ENCODE data around the gene MT1G.

Gene MT1G

GRCh38 chr16:56634715-56635440 lies 33.0 kb downstream of the MT1G start:
- peak overlapping the region; percentile 19; the same call in 1 of the 2 replicates for H3K4me3 ChIP-seq (replicated peaks; ENCODE audit: low read depth, low read length)
- no peak for TF ChIP-seq CTCF (IDR thresholded peaks at IDR 0.05; ENCODE audit: low read depth, low read length, missing control alignments)
- no peak for DNase-seq (ENCODE audit: extremely low read depth, low read depth)

DNA sequence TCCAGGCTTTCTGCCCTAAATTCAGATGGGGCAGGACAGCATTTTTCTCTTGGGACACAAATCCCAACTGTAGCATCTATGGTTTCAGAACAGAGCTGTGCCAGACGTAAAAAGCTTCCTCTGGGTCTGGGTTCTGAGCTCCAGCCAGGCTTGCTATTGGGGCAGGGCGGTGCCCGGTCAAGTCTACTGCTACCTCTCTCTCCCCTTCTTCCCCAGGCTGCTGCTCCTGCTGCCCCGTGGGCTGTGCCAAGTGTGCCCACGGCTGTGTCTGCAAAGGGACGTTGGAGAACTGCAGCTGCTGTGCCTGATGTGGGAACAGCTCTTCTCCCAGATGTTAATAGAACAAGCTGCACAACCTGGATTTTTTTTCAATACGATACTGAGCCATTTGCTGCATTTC lies 34.3 kb downstream of the MT1G start:
- no peak overlapping the region for H3K4me3 ChIP-seq (replicated peaks; ENCODE audit: low read depth, low read length)
- no peak for DNase-seq (ENCODE audit: extremely low read depth, low read depth)
- no peak for TF ChIP-seq CTCF (IDR thresholded peaks at IDR 0.05; ENCODE audit: low read depth, low read length, missing control alignments)

DNA sequence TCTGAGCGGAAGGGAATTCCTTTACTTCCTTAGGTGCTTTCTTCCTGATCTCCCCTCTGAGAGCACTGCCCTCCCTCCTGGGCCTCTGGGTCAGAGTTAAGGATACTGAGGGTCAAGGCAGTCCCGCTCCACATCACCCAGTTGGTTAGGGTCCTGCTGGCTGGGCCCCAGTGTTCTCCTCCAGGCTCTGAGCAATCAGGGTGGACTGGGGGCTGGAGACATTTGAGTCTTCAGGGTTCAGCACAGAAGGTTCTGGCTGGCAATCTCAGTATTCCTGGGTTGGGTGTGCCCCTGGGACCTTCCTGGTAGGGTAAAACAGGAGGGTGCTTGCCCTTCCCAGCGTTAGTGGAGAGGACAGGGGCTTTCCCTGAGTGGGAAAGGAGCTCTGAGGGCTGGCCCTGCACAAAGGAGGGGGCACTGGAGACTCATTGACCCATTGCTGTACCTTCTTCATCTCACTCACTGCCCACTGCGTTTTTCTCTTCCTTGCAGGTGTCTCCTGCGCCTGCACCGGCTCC lies 35.0 kb downstream of the MT1G start:
- peak overlapping the region; percentile 33 for H3K4me3 ChIP-seq (replicated peaks; ENCODE audit: low read depth, low read length)
- no peak for DNase-seq (ENCODE audit: extremely low read depth, low read depth)
- TF ChIP-seq CTCF (IDR thresholded peaks at IDR 0.05; ENCODE audit: low read depth, low read length, missing control alignments), result no peak

- no peak for DNase-seq (ENCODE audit: extremely low read depth, low read depth)
- peak within 1 kb of the TSS; percentile 33 for H3K4me3 ChIP-seq (replicated peaks; ENCODE audit: low read depth, low read length)
- no peak for TF ChIP-seq CTCF (IDR thresholded peaks at IDR 0.05; ENCODE audit: low read depth, low read length, missing control alignments)
These were observed 35.6 kb downstream of the MT1G start, which contains the start of gene MT1M for GRCh38 chr16:56632156-56632847. Gene MT1M (plus strand): TSS chr16:56632659. CDS start chr16:56632732, 73 bp downstream.

DNA sequence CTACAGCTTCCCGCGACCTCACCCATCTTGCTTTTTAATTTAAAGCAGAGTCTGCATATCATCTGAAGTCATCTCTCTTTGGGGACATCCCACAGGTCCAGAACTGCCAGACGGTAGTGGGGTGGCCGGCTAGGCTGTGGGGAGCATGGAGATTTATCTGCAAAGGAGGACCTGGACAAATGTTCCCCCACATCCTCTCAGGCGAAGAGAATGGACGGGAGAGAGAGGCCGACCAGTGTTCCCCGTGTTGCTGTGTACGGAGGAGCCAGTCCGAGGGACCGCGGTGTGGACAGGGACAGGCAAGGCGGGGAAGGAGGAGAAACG lies 36.1 kb downstream of the MT1G start:
- TF ChIP-seq CTCF (IDR thresholded peaks at IDR 0.05; ENCODE audit: low read depth, low read length, missing control alignments), result no peak
- H3K4me3 ChIP-seq (replicated peaks; ENCODE audit: low read depth, low read length), result peak overlapping the region; percentile 33; the same call in 1 of the 2 replicates

GRCh38 chr16:56631197-56631596 lies 36.7 kb downstream of the MT1G start:
- H3K4me3 ChIP-seq (replicated peaks; ENCODE audit: low read depth, low read length), result no peak overlapping the region
- no peak for TF ChIP-seq CTCF (IDR thresholded peaks at IDR 0.05; ENCODE audit: low read depth, low read length, missing control alignments)
- no peak for DNase-seq (ENCODE audit: extremely low read depth, low read depth)

More for the DNA sequence above, 36.1 kb downstream of the MT1G start:
- DNase-seq (ENCODE audit: extremely low read depth, low read depth), result no peak
